ENCODE data around the gene NFXL1. TPM values are rescaled to one million over a fixed set of nuclear protein-coding genes. Genes with fewer than 3 reads are reported as not detected.

Gene NFXL1
- total RNA-seq, 1 experiment from 2014 or later, result 4.0 TPM

- Histone ChIP-seq H3K9me3 (no peaks in the 10 kb centered on the region), H3K27me3 (no peaks in the 10 kb centered on the region), H3K4me3 (peak overlapping the region; percentile 74), H3K36me3 (peaks cover 12% of the 10 kb centered on the region)
- no peak for DNase-seq
Observed at GRCh38 chr4:47914926-47915237, 499 bp upstream of the NFXL1 start.

- Histone ChIP-seq H3K27me3 (no peaks in the 10 kb centered on the region), H3K9me3 (no peaks in the 10 kb centered on the region), H3K36me3 (peaks cover 12% of the 10 kb centered on the region), H3K4me3 (peak overlapping the region; percentile 74)
- peak; percentile 7 for DNase-seq
Observed at GRCh38 chr4:47913861-47914219, 543 bp downstream of the NFXL1 start.

GRCh38 chr4:47913330-47913729, 1.1 kb downstream of the NFXL1 start:
- Histone ChIP-seq H3K36me3 (peaks cover 12% of the 10 kb centered on the region), H3K4me3 (peak overlapping the region; percentile 74), H3K27me3 (no peaks in the 10 kb centered on the region), H3K9me3 (no peaks in the 10 kb centered on the region)
- no peak for DNase-seq

- peaks cover 25% of the 10 kb centered on the region for H3K36me3 ChIP-seq
- H3K4me3 ChIP-seq, result no peak overlapping the region
Observed at GRCh38 chr4:47907089-47907646, 7.2 kb downstream of the NFXL1 start.

GRCh38 chr4:47899639-47900038, 14.7 kb downstream of the NFXL1 start:
- no peaks in the 10 kb centered on the region for H3K27me3 ChIP-seq
- DNase-seq, result no peak
- H3K4me3 ChIP-seq, result no peak overlapping the region
- no peaks in the 10 kb centered on the region for H3K9me3 ChIP-seq
- peaks cover 26% of the 10 kb centered on the region for H3K36me3 ChIP-seq

More at GRCh38 chr4:47907089-47907646, 7.2 kb downstream of the NFXL1 start:
- no peak for DNase-seq
- H3K27me3 ChIP-seq, result no peaks in the 10 kb centered on the region
- no peaks in the 10 kb centered on the region for H3K9me3 ChIP-seq

- Histone ChIP-seq H3K4me3 (no peak overlapping the region), H3K27me3 (no peaks in the 10 kb centered on the region), H3K36me3 (peaks cover 14% of the 10 kb centered on the region), H3K9me3 (no peaks in the 10 kb centered on the region)
- DNase-seq, result no peak
Observed at GRCh38 chr4:47891928-47892327, 22.5 kb downstream of the NFXL1 start.

GRCh38 chr4:47882228-47882627, 32.2 kb downstream of the NFXL1 start:
- Histone ChIP-seq H3K36me3 (peaks cover 18% of the 10 kb centered on the region), H3K9me3 (no peaks in the 10 kb centered on the region), H3K4me3 (no peak overlapping the region), H3K27me3 (no peaks in the 10 kb centered on the region)
- no peak for DNase-seq

GRCh38 chr4:47879458-47879857, 34.9 kb downstream of the NFXL1 start:
- H3K36me3 ChIP-seq, result peaks cover 35% of the 10 kb centered on the region

GRCh38 chr4:47876784-47877546, 37.4 kb downstream of the NFXL1 start:
- peaks cover 51% of the 10 kb centered on the region for H3K36me3 ChIP-seq
- H3K27me3 ChIP-seq, result no peaks in the 10 kb centered on the region
- DNase-seq, result no peak
- H3K9me3 ChIP-seq, result no peaks in the 10 kb centered on the region
- no peak overlapping the region for H3K4me3 ChIP-seq

More at GRCh38 chr4:47879458-47879857, 34.9 kb downstream of the NFXL1 start:
- Histone ChIP-seq H3K27me3 (no peaks in the 10 kb centered on the region), H3K9me3 (no peaks in the 10 kb centered on the region), H3K4me3 (no peak overlapping the region)
- no peak for DNase-seq

GRCh38 chr4:47876310-47876709, 38.1 kb downstream of the NFXL1 start:
- Histone ChIP-seq H3K27me3 (no peaks in the 10 kb centered on the region), H3K36me3 (peaks cover 53% of the 10 kb centered on the region), H3K4me3 (no peak overlapping the region), H3K9me3 (no peaks in the 10 kb centered on the region)
- no peak for DNase-seq

- Histone ChIP-seq H3K36me3 (peaks cover 51% of the 10 kb centered on the region), H3K9me3 (no peaks in the 10 kb centered on the region), H3K27me3 (no peaks in the 10 kb centered on the region), H3K4me3 (no peak overlapping the region)
- DNase-seq, result no peak
Observed at GRCh38 chr4:47873877-47874541, 40.4 kb downstream of the NFXL1 start.

GRCh38 chr4:47863486-47863885, 50.9 kb downstream of the NFXL1 start:
- peaks cover 2% of the 10 kb centered on the region; the same call in 1 of the 2 replicates for H3K36me3 ChIP-seq
- no peak overlapping the region for H3K4me3 ChIP-seq
- no peaks in the 10 kb centered on the region for H3K9me3 ChIP-seq
- no peak for DNase-seq
- no peaks in the 10 kb centered on the region for H3K27me3 ChIP-seq

- Histone ChIP-seq H3K27me3 (no peaks in the 10 kb centered on the region), H3K4me3 (no peak overlapping the region), H3K36me3 (peaks cover 2% of the 10 kb centered on the region; the same call in 1 of the 2 replicates), H3K9me3 (no peaks in the 10 kb centered on the region)
- DNase-seq, result no peak
Observed at GRCh38 chr4:47862297-47862696, 52.1 kb downstream of the NFXL1 start.

- no peaks in the 10 kb centered on the region for H3K27me3 ChIP-seq
- H3K9me3 ChIP-seq, result no peaks in the 10 kb centered on the region
- no peak overlapping the region for H3K4me3 ChIP-seq
- DNase-seq, result no peak
- H3K36me3 ChIP-seq, result peaks cover 2% of the 10 kb centered on the region; the same call in 1 of the 2 replicates
Observed at GRCh38 chr4:47860305-47860704, 54.1 kb downstream of the NFXL1 start.

- no peaks in the 10 kb centered on the region for H3K9me3 ChIP-seq
Observed at GRCh38 chr4:47858006-47858405, 56.4 kb downstream of the NFXL1 start.

GRCh38 chr4:47856713-47857112, 57.7 kb downstream of the NFXL1 start:
- DNase-seq, result no peak
- Histone ChIP-seq H3K36me3 (no peaks in the 10 kb centered on the region; the same call in none of the 2 replicates), H3K27me3 (no peaks in the 10 kb centered on the region), H3K4me3 (no peak overlapping the region), H3K9me3 (no peaks in the 10 kb centered on the region)

More at GRCh38 chr4:47858006-47858405, 56.4 kb downstream of the NFXL1 start:
- H3K36me3 ChIP-seq, result peaks cover 2% of the 10 kb centered on the region
- no peak overlapping the region for H3K4me3 ChIP-seq
- no peaks in the 10 kb centered on the region for H3K27me3 ChIP-seq
- DNase-seq, result no peak

GRCh38 chr4:47855350-47855749, 59.0 kb downstream of the NFXL1 start:
- no peaks in the 10 kb centered on the region for H3K27me3 ChIP-seq
- H3K9me3 ChIP-seq, result no peaks in the 10 kb centered on the region
- no peak for DNase-seq
- H3K36me3 ChIP-seq, result no peaks in the 10 kb centered on the region; the same call in 1 of the 2 replicates
- H3K4me3 ChIP-seq, result no peak overlapping the region
